GM12865 (cell line): Measurements from ENCODE around the gene CBX4.

ENCODE experiments used
- DNase-seq: peaks from one replicate; pipeline ENCODE4 v3.0.0; 2010; ENCODE audit warnings: low read depth
- H3K4me3 ChIP-seq: 2 replicates; pipeline ENCODE4 v1.5.1; 2011; ENCODE audit warnings: mild to moderate bottlenecking, low read depth, low read length, control low read depth
- CTCF ChIP-seq: IDR thresholded peaks from 2 replicates; pipeline ENCODE4 v1.5.1; 2011; ENCODE audit warnings: low read length, control low read depth, low read depth, inconsistent platforms; ENCODE audit not compliant: insufficient read depth; ENCODE audit errors: missing control alignments

The CBX4 gene

GRCh38 chr17:79797492-79798298 is 41.5 kb downstream of the CBX4 start:
- peak; percentile 41 for DNase-seq
- no peak for TF ChIP-seq CTCF

DNA sequence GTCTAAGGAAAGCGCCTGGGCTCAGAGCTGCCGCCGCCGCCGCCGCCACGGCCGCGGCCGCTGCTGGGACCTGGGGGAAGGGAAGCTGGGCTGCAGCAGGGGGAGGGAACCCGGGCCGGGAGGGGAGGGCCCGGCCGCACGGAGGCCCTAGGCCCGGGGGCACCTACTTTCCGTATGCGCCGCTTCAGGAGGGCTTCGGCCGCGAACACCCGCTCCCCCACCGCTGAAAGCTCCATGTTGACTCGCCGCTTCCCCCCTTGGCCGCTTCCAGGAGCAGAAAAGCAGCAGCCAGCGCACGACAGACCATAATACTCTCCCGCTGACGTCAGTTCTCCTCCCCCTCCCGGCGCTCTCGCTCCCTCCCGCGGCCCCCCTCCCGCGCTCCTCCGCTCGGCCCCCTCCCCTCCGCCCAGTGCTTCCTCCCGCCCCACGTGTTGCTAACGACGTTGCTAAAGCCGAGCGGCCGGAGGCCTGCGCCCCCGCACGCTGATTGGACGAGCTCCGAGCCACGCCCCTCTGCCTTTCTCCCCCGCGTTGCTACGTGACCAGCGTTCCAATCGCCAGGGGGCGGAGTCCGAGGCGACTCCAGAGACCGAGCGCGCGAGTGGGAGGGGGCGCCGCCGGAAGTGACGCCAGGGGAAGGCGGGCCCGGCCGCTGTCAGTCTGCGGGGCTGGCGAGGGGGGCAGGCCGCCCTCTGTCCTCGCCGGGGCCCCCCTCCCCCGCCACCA is 42.3 kb downstream of the CBX4 start, which contains the start of gene CBX8:
CBX8 (minus strand) TSS at position 315 of the 729 bp plus-strand sequence; CDS start at position 236, 79 bp downstream.
- TF ChIP-seq CTCF: no peak
- peak within 1 kb of the TSS; percentile 92 for H3K4me3 ChIP-seq
- DNase-seq: peak; percentile 100

More at GRCh38 chr17:79797492-79798298, 41.5 kb downstream of the CBX4 start:
- peak overlapping the region; percentile 57 for H3K4me3 ChIP-seq

DNA sequence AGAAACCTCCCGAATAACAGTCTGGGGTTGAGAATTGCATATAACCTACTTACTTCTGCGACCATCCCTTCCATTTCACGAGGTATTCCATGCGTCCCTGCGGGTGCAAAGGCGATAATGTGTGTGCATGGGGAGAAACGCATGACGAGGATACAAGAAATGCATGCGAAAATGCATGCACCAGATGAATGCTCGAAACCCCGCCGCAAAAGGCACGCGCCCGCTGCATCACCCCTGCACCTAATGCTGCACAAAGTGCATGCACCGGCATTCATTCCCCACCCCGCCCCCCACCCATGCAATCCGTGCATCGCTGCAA is 42.8 kb downstream of the CBX4 start:
- peak overlapping the region; percentile 92 for H3K4me3 ChIP-seq
- no peak for DNase-seq
- TF ChIP-seq CTCF: no peak

DNA sequence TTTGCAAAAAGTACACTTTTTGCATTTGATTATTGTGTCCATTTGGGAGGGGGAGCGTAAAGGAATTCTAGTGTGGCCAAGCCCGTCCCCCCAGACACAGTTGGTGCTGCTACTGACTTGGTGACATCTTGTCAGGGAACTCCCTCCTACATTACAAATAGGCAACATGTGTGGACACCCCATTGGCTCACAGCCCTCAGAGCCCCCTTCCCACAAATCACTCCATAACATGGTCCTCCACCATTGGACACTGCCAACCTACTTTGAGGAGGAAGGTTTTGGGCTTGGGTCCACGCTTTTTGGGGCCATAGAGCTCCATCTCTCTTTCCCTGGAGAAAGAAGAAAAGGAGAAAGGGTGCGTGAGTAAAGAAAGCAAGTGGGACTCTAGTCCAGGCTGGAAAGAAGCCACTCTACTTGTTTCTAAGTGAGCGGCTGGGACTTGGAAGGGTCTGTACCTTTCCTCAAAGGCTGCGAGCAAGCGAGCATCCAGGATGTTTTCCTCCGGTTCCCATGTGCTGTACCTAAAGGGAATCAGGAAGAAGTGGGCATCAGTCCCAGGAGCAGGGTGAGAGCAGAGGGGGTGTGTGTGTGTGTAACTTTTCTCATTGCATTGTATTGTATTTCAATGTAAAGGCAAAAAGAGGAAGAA is 43.3 kb downstream of the CBX4 start:
- DNase-seq: no peak
- TF ChIP-seq CTCF: no peak
- H3K4me3 ChIP-seq: peak overlapping the region; percentile 92

DNA sequence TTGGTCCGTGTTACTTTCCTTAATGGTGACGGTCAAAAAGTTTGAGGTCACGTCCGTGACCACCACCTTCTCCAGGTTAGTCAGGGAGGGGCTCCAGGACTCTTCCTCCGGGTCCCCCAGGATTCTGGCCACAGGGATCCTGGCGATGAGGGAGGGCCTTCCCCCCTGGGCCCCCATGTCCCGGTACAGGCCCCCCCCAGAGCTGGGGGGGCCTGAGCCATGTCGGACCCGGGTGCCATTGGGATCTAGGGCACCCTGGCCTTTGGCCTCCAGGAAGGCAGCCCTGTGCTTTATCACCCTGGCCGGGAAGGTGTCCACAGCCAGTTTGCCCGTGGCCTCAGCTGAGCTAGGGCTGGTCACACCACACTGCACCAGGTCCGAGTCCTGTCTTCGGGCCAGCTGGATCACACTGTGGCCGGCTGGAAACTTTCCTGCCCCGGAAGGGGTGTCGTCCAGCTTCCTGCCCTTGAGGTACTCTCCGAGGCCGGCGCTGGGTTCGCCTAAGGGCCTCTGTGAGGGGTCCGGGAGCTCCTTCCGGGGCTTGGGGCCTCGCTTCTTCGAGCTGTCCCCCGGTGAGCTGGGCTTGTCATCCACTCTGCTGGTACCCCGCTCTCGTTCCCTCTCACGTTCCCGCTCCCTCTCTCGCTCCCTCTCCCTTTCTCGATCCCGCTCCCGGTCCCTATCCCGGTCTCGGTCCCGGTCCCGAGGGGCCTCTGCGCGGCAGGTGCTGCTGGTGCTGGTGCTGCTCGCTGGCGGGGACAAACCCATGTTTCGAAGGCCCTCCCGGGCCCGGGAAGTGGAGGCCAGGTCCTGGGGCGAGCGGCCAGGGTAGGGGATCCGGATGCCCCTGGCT is 44.4 kb downstream of the CBX4 start:
- H3K4me3 ChIP-seq: no peak overlapping the region
- TF ChIP-seq CTCF: no peak
- DNase-seq: no peak

GRCh38 chr17:79793924-79794304 is 45.3 kb downstream of the CBX4 start:
- no peak overlapping the region for H3K4me3 ChIP-seq
- DNase-seq: no peak
- TF ChIP-seq CTCF: no peak
